HepG2 (cell line): Measurements from ENCODE around the gene TNNI3. TPM values are rescaled to one million over a fixed set of nuclear protein-coding genes. Genes with fewer than 3 reads are reported as not detected.
A peak's percentile ranks its signal among the peaks of the same experiment; 100 is the strongest.

Experiments used
- ELK4 ChIP-seq: sonication (generic); formaldehyde crosslinking; IDR thresholded peaks from 2 replicates; pipeline ENCODE4 v1.9.0; 2021; ENCODE audit warnings: missing genetic modification reagents, borderline replicate concordance
- GABPB1 ChIP-seq: IDR thresholded peaks from 2 replicates; pipeline ENCODE4 v1.6.1; 2016; ENCODE audit warnings: mild to moderate bottlenecking, missing genetic modification reagents, moderate library complexity, missing compliant biosample characterization
- HIVEP1 ChIP-seq: sonication (generic); formaldehyde crosslinking; IDR thresholded peaks from 2 replicates; pipeline ENCODE4 v1.4.0; 2020; ENCODE audit warnings: mild to moderate bottlenecking, missing genetic modification reagents
- KLF16 ChIP-seq, 2 experiments: sonication (generic) in 1 of 2; formaldehyde crosslinking in 1 of 2; IDR thresholded peaks; 2 replicates each; pipeline versions ENCODE4 v1.6.1 to v1.8.0; 2016 to 2023; ENCODE audit warnings: missing genetic modification reagents in 2 of 2, missing compliant biosample characterization in 1 of 2
- KMT2A ChIP-seq: sonication (generic); formaldehyde crosslinking; IDR thresholded peaks from 2 replicates; pipeline ENCODE4 v1.4.0; 2020; ENCODE audit warnings: missing genetic modification reagents
- NFATC3 ChIP-seq: sonication (generic); formaldehyde crosslinking; IDR thresholded peaks from 2 replicates; pipeline ENCODE4 v1.5.1; 2020; ENCODE audit warnings: mild to moderate bottlenecking, missing genetic modification reagents
- NFYC ChIP-seq: IDR thresholded peaks from 2 replicates; pipeline ENCODE4 v1.6.1; 2016; ENCODE audit warnings: missing genetic modification reagents, missing compliant biosample characterization
- SKI ChIP-seq: fragments of 450-650 bp; IDR thresholded peaks from one replicate; pipeline ENCODE4 v1.6.1; 2018; ENCODE audit warnings: mild to moderate bottlenecking; ENCODE audit not compliant: partially characterized antibody
- THAP7 ChIP-seq: sonication (generic); formaldehyde crosslinking; IDR thresholded peaks from 2 replicates; pipeline ENCODE4 v1.8.1; 2023; ENCODE audit warnings: mild to moderate bottlenecking, missing genetic modification reagents
- TSC22D2 ChIP-seq: sonication (generic); formaldehyde crosslinking; IDR thresholded peaks from 2 replicates; pipeline ENCODE4 v1.5.1; 2020; ENCODE audit warnings: missing genetic modification reagents, mild to moderate bottlenecking, borderline replicate concordance
- ZFP91 ChIP-seq: sonication (generic); formaldehyde crosslinking; IDR thresholded peaks from 2 replicates; pipeline ENCODE4 v1.9.0; 2022; ENCODE audit warnings: missing genetic modification reagents, mild to moderate bottlenecking, borderline replicate concordance
- ZHX2 ChIP-seq, 2 experiments: sonication (generic) in 1 of 2; formaldehyde crosslinking in 1 of 2; IDR thresholded peaks; 2 replicates each; pipeline versions ENCODE4 v1.6.1 to v1.9.0; 2014 to 2022; ENCODE audit warnings: antibody characterized with exemption in 1 of 2, borderline replicate concordance in 1 of 2, inconsistent platforms in 1 of 2, low read depth in 1 of 2, missing genetic modification reagents in 1 of 2
- ZNF383 ChIP-seq: sonication (generic); formaldehyde crosslinking; IDR thresholded peaks from 2 replicates; pipeline ENCODE4 v1.4.0; 2020; ENCODE audit warnings: missing genetic modification reagents, mild to moderate bottlenecking, borderline replicate concordance
- ZNF414 ChIP-seq: sonication (generic); formaldehyde crosslinking; IDR thresholded peaks from 2 replicates; pipeline ENCODE4 v1.5.0; 2020; ENCODE audit warnings: missing genetic modification reagents
- ZNF740 ChIP-seq: sonication (generic); formaldehyde crosslinking; IDR thresholded peaks from 2 replicates; pipeline ENCODE4 v1.4.0; 2020; ENCODE audit warnings: missing genetic modification reagents
- ZNF839 ChIP-seq: sonication (generic); formaldehyde crosslinking; IDR thresholded peaks from 2 replicates; pipeline ENCODE4 v1.4.0; 2020; ENCODE audit warnings: missing genetic modification reagents, mild to moderate bottlenecking, borderline replicate concordance
- polyA plus RNA-seq, 8 experiments: library from polyadenylated mRNA; depleted of rRNA in 3 of 8; stranded (reverse) in 7 of 8; unstranded in 1 of 8; fragments of >200 nt; fragmentation: Illumina TruSeq in 4 of 8; extraction: Trizol in 4 of 8; gene quantifications; 2 replicates each; pipeline versions ENCODE4 v1.2.1 to v1.2.3, GENCODE V29; 2011 to 2016; ENCODE audit warnings: low read depth in 4 of 8, missing spikeins in 1 of 8, mixed read lengths in 1 of 8; ENCODE audit not compliant: insufficient read depth in 1 of 8
- total RNA-seq, 5 experiments: library from RNA; depleted of rRNA; stranded (reverse); fragments of >200 nt; fragmentation: Illumina TruSeq; extraction: Trizol; gene quantifications; 2 replicates each; pipeline ENCODE4 v1.2.3, GENCODE V29; 2016; ENCODE audit warnings: low read depth in 1 of 5

Gene TNNI3
- total and polyA plus RNA-seq, 2 of the 13 experiments (the other 11 are each of a cell fraction or from before 2014, with no cell fraction given), result 3.5 to 3.7 TPM

- TF ChIP-seq ZHX2 (IDR thresholded peaks at IDR 0.05; ENCODE audit: low read depth) (peak; percentile 57; the same call in 1 of the 2 replicates), ZHX2 (CRISPR knock-in tag; IDR thresholded peaks at IDR 0.05; ENCODE audit: borderline replicate concordance) (no peak), NFYC (peak; percentile 76), ZNF383 (peak; percentile 23; the same call in 1 of the 2 replicates), THAP7 (CRISPR knock-in tag) (peak; percentile 54; the same call in 1 of the 2 replicates), ZNF740 (CRISPR knock-in tag) (no peak; the same call in 1 of the 2 replicates), SKI (no peak), GABPB1 (CRISPR knock-in tag) (peak; percentile 93), NFATC3 (CRISPR knock-in tag) (no peak), ELK4 (CRISPR knock-in tag) (peak; percentile 66; the same call in 1 of the 2 replicates), ZNF839 (CRISPR knock-in tag) (0 out of 2 replicates have a peak, but pooled peaks have one; percentile 24), KMT2A (CRISPR knock-in tag) (0 out of 2 replicates have a peak, but pooled peaks have one; percentile 35), KLF16 (CRISPR knock-in tag; IDR thresholded peaks at IDR 0.05) (peak in 1 of 2 experiments; percentile 61; a peak in 1 of 4 replicates), ZNF414 (no peak), ZFP91 (peak; percentile 35; the same call in 1 of the 2 replicates), TSC22D2 (0 out of 2 replicates have a peak, but pooled peaks have one; percentile 45), HIVEP1 (CRISPR knock-in tag) (peak; percentile 53; the same call in 1 of the 2 replicates)
Measured at GRCh38 chr19:55117663-55118391, 39.7 kb downstream of the TNNI3 start (continued).
